ENCODE measurements around the gene DNAAF9. TPM values are rescaled to one million over a fixed set of nuclear protein-coding genes. Genes with fewer than 3 reads are reported as not detected.
"Not testable (repeated sequence)": the region's sequence is repeated elsewhere in the genome, so short reads cannot be mapped to it uniquely, and the experiment has no call there.

DNAAF9 gene
- total RNA-seq, 5 donors from 2014 or later (not counting 1 experiment from before 2014, with no cell fraction given) = 4.9 to 6.2 (median 5.6) TPM

DNA sequence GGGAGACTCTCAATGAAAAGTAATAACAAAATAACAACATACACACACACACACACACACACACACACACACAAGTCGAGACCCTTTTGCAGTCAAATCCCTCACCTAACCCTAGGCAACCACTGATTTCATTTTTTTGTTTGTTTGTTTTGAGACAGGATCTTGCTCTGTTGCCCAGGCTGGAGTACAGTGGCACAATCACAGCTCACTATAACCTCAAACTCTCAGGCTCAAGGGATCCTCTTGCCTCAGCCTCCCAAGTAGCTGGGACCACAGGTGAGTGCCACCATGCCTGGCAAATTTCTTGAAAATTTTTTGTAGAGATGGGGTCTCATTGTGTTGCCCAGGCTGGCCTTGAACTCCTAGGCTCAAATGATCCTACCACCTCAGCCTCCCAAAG lies 10.7 kb upstream of the DNAAF9 start:
- H3K27me3 Mint-ChIP-seq; CTCF ChIA-PET; POLR2A ChIA-PET; H3K4me3 Mint-ChIP-seq; H3K9me3 Mint-ChIP-seq; H3K4me3 ChIP-seq (ENCODE audit: control insufficient read depth in 1 of 2, extremely low read depth in 1 of 2, low read length in 1 of 2); DNase-seq; H3K27ac Mint-ChIP-seq; H3K36me3 Mint-ChIP-seq; ATAC-seq (replicated peaks in 1 of 4); H3K27me3 ChIP-seq (replicated peaks in 1 of 2; ENCODE audit: control insufficient read depth in 2 of 2, extremely low read depth in 1 of 2, insufficient read depth in 2 of 2, low read length in 1 of 2); H3K36me3 ChIP-seq (ENCODE audit: control insufficient read depth in 2 of 2, extremely low read depth in 1 of 2, insufficient read depth in 1 of 2, low read length in 1 of 2); H3K27ac ChIP-seq (ENCODE audit: low read length); H3K9me3 ChIP-seq: not testable (repeated sequence)
- no CpG with 5 or more reads among the region's 1 CpG for WGBS (ENCODE audit: insufficient coverage)
- peaks cover 0 to 11% (median 8%) of the 10 kb centered on the region in 3 donors for H3K4me1 Mint-ChIP-seq
- peaks cover 0 to 12% of the 10 kb centered on the region in 2 experiments for H3K4me1 ChIP-seq (ENCODE audit: control insufficient read depth in 1 of 2, extremely low read depth in 1 of 2, insufficient read depth in 2 of 2, low read length in 2 of 2)

GRCh38 chr20:3414122-3414521 lies 6.7 kb upstream of the DNAAF9 start:
- Mint-ChIP-seq H3K4me1 (no peaks in the 10 kb centered on the region), H3K27ac (no peak overlapping the region), H3K27me3 (no peaks in the 10 kb centered on the region), H3K9me3 (peaks cover 0 to 6% (median 2%) of the 10 kb centered on the region in 3 donors), H3K4me3 (no peak overlapping the region), H3K36me3 (peaks cover 6% of the 10 kb centered on the region)
- H3K9me3 ChIP-seq = no peaks in the 10 kb centered on the region
- no peaks in the 10 kb centered on the region for H3K36me3 ChIP-seq (ENCODE audit: control insufficient read depth in 2 of 2, extremely low read depth in 1 of 2, insufficient read depth in 1 of 2, low read length in 1 of 2)
- H3K27ac ChIP-seq (ENCODE audit: low read length) = no peak overlapping the region
- ChIA-PET POLR2A (no interaction called here), CTCF (no interaction called here)
- WGBS (ENCODE audit: insufficient coverage) = no CpG with 5 or more reads among the region's 2 CpGs
- no peak for DNase-seq
- H3K27me3 ChIP-seq (replicated peaks in 1 of 2; ENCODE audit: control insufficient read depth in 2 of 2, extremely low read depth in 1 of 2, insufficient read depth in 2 of 2, low read length in 1 of 2) = peaks cover 0 to 4% of the 10 kb centered on the region in 2 experiments
- no peak for ATAC-seq (replicated peaks in 1 of 4)
- H3K4me1 ChIP-seq (ENCODE audit: control insufficient read depth in 1 of 2, extremely low read depth in 1 of 2, insufficient read depth in 2 of 2, low read length in 2 of 2) = peaks cover 0 to 3% of the 10 kb centered on the region in 2 experiments
- H3K4me3 ChIP-seq (ENCODE audit: control insufficient read depth in 1 of 2, extremely low read depth in 1 of 2, low read length in 1 of 2) = no peak overlapping the region

DNA sequence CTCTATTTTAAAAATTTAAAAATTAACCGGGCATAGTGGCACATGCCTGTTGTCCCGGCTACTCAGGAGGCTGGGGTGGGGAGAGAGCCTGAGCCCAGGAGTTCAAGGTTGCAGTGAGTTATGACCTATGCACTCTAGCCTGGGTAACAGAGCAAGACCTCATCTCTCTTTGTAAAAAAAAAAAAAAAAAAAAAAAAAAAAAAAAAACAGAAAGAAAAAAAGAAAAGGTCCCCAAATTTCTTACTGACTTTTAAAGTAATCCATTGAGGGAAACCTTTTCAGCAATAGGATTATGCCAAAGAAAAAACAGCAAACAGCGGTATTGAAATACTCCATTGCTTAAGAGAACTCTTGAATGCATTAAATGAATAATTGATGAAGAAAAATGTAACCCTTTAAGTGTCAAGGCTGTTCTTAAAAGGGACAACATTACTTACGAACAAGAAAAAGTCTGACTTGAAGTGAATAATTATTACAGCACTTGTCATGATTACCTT lies 6.0 kb upstream of the DNAAF9 start:
- DNase-seq (no peak), ATAC-seq (replicated peaks in 1 of 4) (no peak)
- Mint-ChIP-seq H3K27me3 (no peaks in the 10 kb centered on the region), H3K36me3 (peaks cover 6% of the 10 kb centered on the region), H3K4me1 (peaks cover 4 to 6% (median 5%) of the 10 kb centered on the region in 3 donors), H3K27ac (no peak overlapping the region), H3K4me3 (no peak overlapping the region), H3K9me3 (peaks cover 0 to 6% (median 2%) of the 10 kb centered on the region in 3 donors)
- Histone ChIP-seq H3K27ac (ENCODE audit: low read length) (no peak overlapping the region), H3K4me3 (ENCODE audit: control insufficient read depth in 1 of 2, extremely low read depth in 1 of 2, low read length in 1 of 2) (no peak overlapping the region), H3K9me3 (no peaks in the 10 kb centered on the region), H3K27me3 (replicated peaks in 1 of 2; ENCODE audit: control insufficient read depth in 2 of 2, extremely low read depth in 1 of 2, insufficient read depth in 2 of 2, low read length in 1 of 2) (peaks cover 0 to 4% of the 10 kb centered on the region in 2 experiments), H3K4me1 (ENCODE audit: control insufficient read depth in 1 of 2, extremely low read depth in 1 of 2, insufficient read depth in 2 of 2, low read length in 2 of 2) (peaks cover 4 to 7% of the 10 kb centered on the region in 2 experiments), H3K36me3 (ENCODE audit: control insufficient read depth in 2 of 2, extremely low read depth in 1 of 2, insufficient read depth in 1 of 2, low read length in 1 of 2) (no peaks in the 10 kb centered on the region)
- ChIA-PET CTCF (interaction anchor here (0.5 to 0.6 kb wide), 2 partner anchors 96 to 419 kb away, joined by 5 to 11 read pairs; no protein-coding TSS in a partner anchor), POLR2A (no interaction called here)
- WGBS (ENCODE audit: insufficient coverage) = 100% methylated on average over 1 of the region's 4 CpGs

- Histone ChIP-seq H3K4me3 (ENCODE audit: control insufficient read depth in 1 of 2, extremely low read depth in 1 of 2, low read length in 1 of 2) (no peak overlapping the region), H3K9me3 (no peaks in the 10 kb centered on the region), H3K4me1 (ENCODE audit: control insufficient read depth in 1 of 2, extremely low read depth in 1 of 2, insufficient read depth in 2 of 2, low read length in 2 of 2) (peaks cover 7 to 8% of the 10 kb centered on the region in 2 experiments), H3K27me3 (replicated peaks in 1 of 2; ENCODE audit: control insufficient read depth in 2 of 2, extremely low read depth in 1 of 2, insufficient read depth in 2 of 2, low read length in 1 of 2) (peaks cover 0 to 4% of the 10 kb centered on the region in 2 experiments), H3K36me3 (ENCODE audit: control insufficient read depth in 2 of 2, extremely low read depth in 1 of 2, insufficient read depth in 1 of 2, low read length in 1 of 2) (no peaks in the 10 kb centered on the region), H3K27ac (ENCODE audit: low read length) (no peak overlapping the region)
- Mint-ChIP-seq H3K4me1 (peaks cover 6 to 12% (median 8%) of the 10 kb centered on the region in 3 donors), H3K27ac (no peak overlapping the region), H3K4me3 (no peak overlapping the region), H3K36me3 (peaks cover 6% of the 10 kb centered on the region), H3K27me3 (no peaks in the 10 kb centered on the region), H3K9me3 (peaks cover 0 to 6% (median 2%) of the 10 kb centered on the region in 3 donors)
- 78% methylated on average over 1 of the region's 11 CpGs for WGBS (ENCODE audit: insufficient coverage)
- ChIA-PET CTCF (interaction anchor here (0.5 to 0.8 kb wide), 2 partner anchors 96 to 1636 kb away, joined by 3 to 11 read pairs; no protein-coding TSS in a partner anchor), POLR2A (no interaction called here)
- ATAC-seq (replicated peaks in 1 of 4) (no peak), DNase-seq (no peak)
Measured at GRCh38 chr20:3412600-3413392, 5.3 kb upstream of the DNAAF9 start.

GRCh38 chr20:3410464-3410863 lies 3.0 kb upstream of the DNAAF9 start:
- H3K9me3 Mint-ChIP-seq = no peaks in the 10 kb centered on the region
- Histone ChIP-seq H3K4me1 (ENCODE audit: control insufficient read depth in 1 of 2, extremely low read depth in 1 of 2, insufficient read depth in 2 of 2, low read length in 2 of 2) (peaks cover 8 to 17% of the 10 kb centered on the region in 2 experiments), H3K27me3 (replicated peaks in 1 of 2; ENCODE audit: control insufficient read depth in 2 of 2, extremely low read depth in 1 of 2, insufficient read depth in 2 of 2, low read length in 1 of 2) (peaks cover 0 to 4% of the 10 kb centered on the region in 2 experiments), H3K36me3 (ENCODE audit: control insufficient read depth in 2 of 2, extremely low read depth in 1 of 2, insufficient read depth in 1 of 2, low read length in 1 of 2) (no peaks in the 10 kb centered on the region), H3K27ac (ENCODE audit: low read length) (no peak overlapping the region), H3K4me3 (ENCODE audit: control insufficient read depth in 1 of 2, extremely low read depth in 1 of 2, low read length in 1 of 2) (no peak overlapping the region), H3K9me3 (no peaks in the 10 kb centered on the region)
- ChIA-PET CTCF (interaction anchor here in 1 of 2 donors (0.6 kb wide), 1 partner anchor 701 kb away, joined by 3 read pairs; no protein-coding TSS in a partner anchor), POLR2A (no interaction called here)
- H3K27ac Mint-ChIP-seq = no peak overlapping the region
- no peaks in the 10 kb centered on the region for H3K36me3 Mint-ChIP-seq
- no peaks in the 10 kb centered on the region for H3K27me3 Mint-ChIP-seq
- H3K4me3 Mint-ChIP-seq = no peak overlapping the region
- DNase-seq (no peak), ATAC-seq (replicated peaks in 1 of 4) (no peak)
- H3K4me1 Mint-ChIP-seq = peaks cover 22 to 29% (median 24%) of the 10 kb centered on the region in 3 donors
- no CpG with 5 or more reads among the region's 2 CpGs for WGBS (ENCODE audit: insufficient coverage)

- CTCF ChIA-PET = interaction anchor here in 1 of 2 donors (1.4 kb wide), 1 partner anchor 11 kb away, joined by 5 read pairs; no protein-coding TSS in a partner anchor
Measured at GRCh38 chr20:3409417-3409816, 1.9 kb upstream of the DNAAF9 start.

More at GRCh38 chr20:3409417-3409816, 1.9 kb upstream of the DNAAF9 start:
- ATAC-seq (replicated peaks in 1 of 4) (no peak), DNase-seq (no peak)
- Mint-ChIP-seq H3K4me3 (peak overlapping the region; percentile 94 to 98 (median 96)), H3K27me3 (no peaks in the 10 kb centered on the region), H3K9me3 (no peaks in the 10 kb centered on the region), H3K36me3 (no peaks in the 10 kb centered on the region), H3K27ac (peak overlapping the region; percentile 94 to 96), H3K4me1 (peaks cover 26 to 34% (median 32%) of the 10 kb centered on the region in 3 donors)
- Histone ChIP-seq H3K9me3 (no peaks in the 10 kb centered on the region), H3K27me3 (replicated peaks in 1 of 2; ENCODE audit: control insufficient read depth in 2 of 2, extremely low read depth in 1 of 2, insufficient read depth in 2 of 2, low read length in 1 of 2) (peaks cover 0 to 4% of the 10 kb centered on the region in 2 experiments), H3K4me1 (ENCODE audit: control insufficient read depth in 1 of 2, extremely low read depth in 1 of 2, insufficient read depth in 2 of 2, low read length in 2 of 2) (peaks cover 8 to 17% of the 10 kb centered on the region in 2 experiments), H3K36me3 (ENCODE audit: control insufficient read depth in 2 of 2, extremely low read depth in 1 of 2, insufficient read depth in 1 of 2, low read length in 1 of 2) (no peaks in the 10 kb centered on the region), H3K4me3 (ENCODE audit: control insufficient read depth in 1 of 2, extremely low read depth in 1 of 2, low read length in 1 of 2) (no peak overlapping the region), H3K27ac (ENCODE audit: low read length) (no peak overlapping the region)
- POLR2A ChIA-PET = interaction anchor here in 1 of 2 donors (0.5 to 1.2 kb wide), 2 partner anchors 190 to 756 kb away, joined by 4 to 6 read pairs; partner anchors contain the start of gene NOP56
- WGBS (ENCODE audit: insufficient coverage) = 95% methylated on average over 9 of the region's 10 CpGs

All from T-cell (primary cell).